Measurements from ENCODE around the gene ZNF628.

- TF ChIP-seq CTCF (IDR thresholded peaks at IDR 0.05), result no peak
- no peak for TF ChIP-seq REST (IDR thresholded peaks at IDR 0.05; ENCODE audit: insufficient read depth in 1 of 2, low read depth in 2 of 2, low read length in 1 of 2)
- TF ChIP-seq POLR2AphosphoS5 (IDR thresholded peaks at IDR 0.05; ENCODE audit: low read depth, low read length), result no peak
- no peak for TF ChIP-seq SIN3A (IDR thresholded peaks at IDR 0.05; ENCODE audit: borderline replicate concordance, insufficient read depth, low read depth, low read length)
- TF ChIP-seq TCF7L2 (IDR thresholded peaks at IDR 0.05; ENCODE audit: low read depth, low read length), result no peak
Measured at GRCh38 chr19:55498246-55498840, 21.9 kb downstream of the ZNF628 start.
